DOHH2 (cell line): Measurements from ENCODE around the gene PPM1G.

Experiments used
- EZH2phosphoT487 ChIP-seq: fragments of 200-600 bp; sonication (generic); IDR thresholded peaks from 2 replicates; pipeline ENCODE4 v1.6.1; 2017; ENCODE audit warnings: borderline replicate concordance, mild to moderate bottlenecking, antibody characterized with exemption, low read length, moderate library complexity, mixed read lengths
- TF ChIP-seq, protein P1 (sequence below): fragments of 200-600 bp; sonication (generic); IDR thresholded peaks from one replicate; pipeline ENCODE4 v1.5.1; 2014; ENCODE audit warnings: antibody characterized with exemption, mild to moderate bottlenecking, low read depth, low read length; ENCODE audit not compliant: poor library complexity, severe bottlenecking

DNA sequence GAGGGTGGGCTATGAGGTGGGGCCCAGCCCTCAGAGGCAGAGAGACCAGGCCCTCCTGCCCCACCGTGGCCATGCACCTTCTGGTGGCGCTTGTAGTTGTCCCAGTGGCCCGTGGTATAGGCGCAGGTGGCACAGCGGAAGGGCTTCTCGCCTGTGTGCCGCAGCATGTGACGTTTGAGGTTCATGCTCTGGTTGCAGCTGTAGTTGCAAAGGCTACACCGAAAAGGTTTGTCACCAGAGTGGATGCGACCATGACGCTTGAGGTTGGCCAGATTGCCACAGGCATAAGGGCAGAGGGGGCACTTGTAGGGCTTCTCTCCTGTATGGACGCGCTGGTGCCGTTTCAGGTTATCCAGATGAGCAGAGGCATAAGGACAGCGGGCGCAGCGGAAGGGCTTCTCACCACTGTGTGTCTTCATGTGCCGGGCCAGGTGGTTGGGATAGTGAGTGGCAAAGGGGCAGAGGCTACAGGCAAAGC lies 31.7 kb downstream of the PPM1G start:
- TF ChIP-seq EZH2phosphoT487 = no peak
- TF ChIP-seq, protein P1, sequence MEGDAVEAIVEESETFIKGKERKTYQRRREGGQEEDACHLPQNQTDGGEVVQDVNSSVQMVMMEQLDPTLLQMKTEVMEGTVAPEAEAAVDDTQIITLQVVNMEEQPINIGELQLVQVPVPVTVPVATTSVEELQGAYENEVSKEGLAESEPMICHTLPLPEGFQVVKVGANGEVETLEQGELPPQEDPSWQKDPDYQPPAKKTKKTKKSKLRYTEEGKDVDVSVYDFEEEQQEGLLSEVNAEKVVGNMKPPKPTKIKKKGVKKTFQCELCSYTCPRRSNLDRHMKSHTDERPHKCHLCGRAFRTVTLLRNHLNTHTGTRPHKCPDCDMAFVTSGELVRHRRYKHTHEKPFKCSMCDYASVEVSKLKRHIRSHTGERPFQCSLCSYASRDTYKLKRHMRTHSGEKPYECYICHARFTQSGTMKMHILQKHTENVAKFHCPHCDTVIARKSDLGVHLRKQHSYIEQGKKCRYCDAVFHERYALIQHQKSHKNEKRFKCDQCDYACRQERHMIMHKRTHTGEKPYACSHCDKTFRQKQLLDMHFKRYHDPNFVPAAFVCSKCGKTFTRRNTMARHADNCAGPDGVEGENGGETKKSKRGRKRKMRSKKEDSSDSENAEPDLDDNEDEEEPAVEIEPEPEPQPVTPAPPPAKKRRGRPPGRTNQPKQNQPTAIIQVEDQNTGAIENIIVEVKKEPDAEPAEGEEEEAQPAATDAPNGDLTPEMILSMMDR = no peak
